ENCODE results near the gene NOS1.

GRCh38 chr12:117293510-117293909 lies 67.9 kb downstream of the NOS1 start:
- no peak for TF ChIP-seq POLR2A (IDR thresholded peaks at IDR 0.05; ENCODE audit: low read length)
- no peak for TF ChIP-seq GATA1 (IDR thresholded peaks at IDR 0.05; ENCODE audit: low read depth, low read length)

All from erythroblast (primary cell).